Activated T-cell treated with anti-CD3 and anti-CD28 coated beads, Interleukin-2, amount 50 U/mL, for 4 hours (primary cell): ENCODE data around the gene AMBRA1. TPM values are rescaled to one million over a fixed set of nuclear protein-coding genes. Genes with fewer than 3 reads are reported as not detected.

ENCODE experiments used
- ATAC-seq, 2 donors: fragments of 200-7000 bp; cut with Tn5 transposase; one replicate each; pipeline ENCODE4 v1.10.0; 2021
- DNase-seq: peaks from one replicate; pipeline ENCODE4 v3.0.0-alpha.2; 2020
- H3K27me3 Mint-ChIP-seq: one replicate; pipeline ENCODE4 v1.8.0; 2021; ENCODE audit warnings: low read depth, mixed read lengths
- H3K36me3 Mint-ChIP-seq: one replicate; pipeline ENCODE4 v1.8.0; 2022; ENCODE audit warnings: mixed read lengths; ENCODE audit not compliant: insufficient read depth
- H3K4me1 Mint-ChIP-seq: one replicate; pipeline ENCODE4 v1.8.0; 2021; ENCODE audit warnings: low read depth, mixed read lengths
- H3K4me3 Mint-ChIP-seq: one replicate; pipeline ENCODE4 v1.8.0; 2021; ENCODE audit warnings: mild to moderate bottlenecking, moderate library complexity, mixed read lengths
- H3K9me3 Mint-ChIP-seq: one replicate; pipeline ENCODE4 v1.8.0; 2021; ENCODE audit warnings: mixed read lengths
- total RNA-seq, 3 donors: library from RNA; stranded (reverse); gene quantifications; one replicate each; pipeline ENCODE4 v1.2.1, GENCODE V29; 2021

Gene AMBRA1
- total RNA-seq, 3 donors from 2014 or later: 30.7 to 36.1 (median 31.7) TPM

- peaks cover 10% of the 10 kb centered on the region for H3K4me1 Mint-ChIP-seq
- H3K9me3 Mint-ChIP-seq: no peaks in the 10 kb centered on the region
- ATAC-seq (no peak), DNase-seq (no peak)
- H3K36me3 Mint-ChIP-seq: peaks cover 9% of the 10 kb centered on the region
- H3K4me3 Mint-ChIP-seq: no peak overlapping the region
- H3K27me3 Mint-ChIP-seq: no peaks in the 10 kb centered on the region
Measured at GRCh38 chr11:46457659-46458424, 136.0 kb downstream of the AMBRA1 start.

GRCh38 chr11:46457021-46457420 is 136.8 kb downstream of the AMBRA1 start:
- Mint-ChIP-seq H3K4me3 (no peak overlapping the region), H3K9me3 (no peaks in the 10 kb centered on the region), H3K27me3 (no peaks in the 10 kb centered on the region), H3K4me1 (peaks cover 7% of the 10 kb centered on the region), H3K36me3 (peaks cover 9% of the 10 kb centered on the region)
- no peak for DNase-seq
- no peak for ATAC-seq

GRCh38 chr11:46456269-46457001 is 137.4 kb downstream of the AMBRA1 start:
- peaks cover 9% of the 10 kb centered on the region for H3K36me3 Mint-ChIP-seq
- ATAC-seq (no peak), DNase-seq (no peak)
- peaks cover 8% of the 10 kb centered on the region for H3K4me1 Mint-ChIP-seq
- no peak overlapping the region for H3K4me3 Mint-ChIP-seq
- no peaks in the 10 kb centered on the region for H3K9me3 Mint-ChIP-seq
- H3K27me3 Mint-ChIP-seq: no peaks in the 10 kb centered on the region

- DNase-seq (no peak), ATAC-seq (no peak)
- Mint-ChIP-seq H3K36me3 (peaks cover 7% of the 10 kb centered on the region), H3K9me3 (no peaks in the 10 kb centered on the region), H3K4me3 (no peak overlapping the region), H3K4me1 (peaks cover 9% of the 10 kb centered on the region), H3K27me3 (no peaks in the 10 kb centered on the region)
Measured at GRCh38 chr11:46455834-46456233, 138.0 kb downstream of the AMBRA1 start.

GRCh38 chr11:46452918-46453517 is 140.8 kb downstream of the AMBRA1 start:
- DNase-seq (no peak), ATAC-seq (no peak)
- no peak overlapping the region for H3K4me3 Mint-ChIP-seq
- peaks cover 15% of the 10 kb centered on the region for H3K4me1 Mint-ChIP-seq
- peaks cover 11% of the 10 kb centered on the region for H3K36me3 Mint-ChIP-seq
- no peaks in the 10 kb centered on the region for H3K27me3 Mint-ChIP-seq
- no peaks in the 10 kb centered on the region for H3K9me3 Mint-ChIP-seq

- Mint-ChIP-seq H3K27me3 (no peaks in the 10 kb centered on the region), H3K4me1 (peaks cover 13% of the 10 kb centered on the region)
- ATAC-seq: no peak
Measured at GRCh38 chr11:46451759-46452158, 142.1 kb downstream of the AMBRA1 start.

GRCh38 chr11:46450846-46451477 is 142.9 kb downstream of the AMBRA1 start:
- no peak overlapping the region for H3K4me3 Mint-ChIP-seq
- H3K36me3 Mint-ChIP-seq: peaks cover 11% of the 10 kb centered on the region
- peaks cover 13% of the 10 kb centered on the region for H3K4me1 Mint-ChIP-seq
- no peaks in the 10 kb centered on the region for H3K9me3 Mint-ChIP-seq
- ATAC-seq (no peak), DNase-seq (no peak)
- H3K27me3 Mint-ChIP-seq: no peaks in the 10 kb centered on the region

More at GRCh38 chr11:46451759-46452158, 142.1 kb downstream of the AMBRA1 start:
- no peaks in the 10 kb centered on the region for H3K9me3 Mint-ChIP-seq
- DNase-seq: no peak
- no peak overlapping the region for H3K4me3 Mint-ChIP-seq
- peaks cover 11% of the 10 kb centered on the region for H3K36me3 Mint-ChIP-seq

- ATAC-seq: no peak
- DNase-seq: no peak
- H3K27me3 Mint-ChIP-seq: no peaks in the 10 kb centered on the region
- H3K9me3 Mint-ChIP-seq: no peaks in the 10 kb centered on the region
- H3K4me1 Mint-ChIP-seq: peaks cover 11% of the 10 kb centered on the region
- no peak overlapping the region for H3K4me3 Mint-ChIP-seq
- H3K36me3 Mint-ChIP-seq: peaks cover 15% of the 10 kb centered on the region
Measured at GRCh38 chr11:46447544-46447943, 146.3 kb downstream of the AMBRA1 start.

GRCh38 chr11:46445920-46446771 is 147.7 kb downstream of the AMBRA1 start:
- Mint-ChIP-seq H3K4me3 (no peak overlapping the region), H3K36me3 (peaks cover 25% of the 10 kb centered on the region), H3K4me1 (peaks cover 9% of the 10 kb centered on the region), H3K27me3 (no peaks in the 10 kb centered on the region), H3K9me3 (no peaks in the 10 kb centered on the region)
- ATAC-seq: no peak
- DNase-seq: no peak

- ATAC-seq (no peak), DNase-seq (no peak)
- H3K27me3 Mint-ChIP-seq: no peaks in the 10 kb centered on the region
- no peaks in the 10 kb centered on the region for H3K9me3 Mint-ChIP-seq
- H3K4me1 Mint-ChIP-seq: peaks cover 9% of the 10 kb centered on the region
- peaks cover 26% of the 10 kb centered on the region for H3K36me3 Mint-ChIP-seq
- H3K4me3 Mint-ChIP-seq: no peak overlapping the region
Measured at GRCh38 chr11:46445192-46445919, 148.5 kb downstream of the AMBRA1 start.

GRCh38 chr11:46444305-46444704 is 149.5 kb downstream of the AMBRA1 start:
- Mint-ChIP-seq H3K36me3 (peaks cover 28% of the 10 kb centered on the region), H3K4me3 (no peak overlapping the region), H3K9me3 (no peaks in the 10 kb centered on the region), H3K27me3 (no peaks in the 10 kb centered on the region), H3K4me1 (peaks cover 7% of the 10 kb centered on the region)
- DNase-seq (no peak), ATAC-seq (no peak)

GRCh38 chr11:46438211-46438610 is 155.6 kb downstream of the AMBRA1 start:
- Mint-ChIP-seq H3K27me3 (no peaks in the 10 kb centered on the region), H3K9me3 (no peaks in the 10 kb centered on the region), H3K4me1 (no peaks in the 10 kb centered on the region), H3K4me3 (no peak overlapping the region), H3K36me3 (peaks cover 57% of the 10 kb centered on the region)
- ATAC-seq (no peak), DNase-seq (no peak)

- Mint-ChIP-seq H3K36me3 (peaks cover 58% of the 10 kb centered on the region), H3K4me3 (no peak overlapping the region), H3K27me3 (no peaks in the 10 kb centered on the region), H3K4me1 (no peaks in the 10 kb centered on the region), H3K9me3 (no peaks in the 10 kb centered on the region)
- no peak for DNase-seq
- no peak for ATAC-seq
Measured at GRCh38 chr11:46437122-46437689, 156.6 kb downstream of the AMBRA1 start.
